GM19351 (cell line): ENCODE data around the gene PACRG.

Experiments used
- ATAC-seq: cut with Tn5 transposase; IDR thresholded peaks from one replicate; pipeline ENCODE4 v1.9.1; 2021; ENCODE audit warnings: mild to moderate bottlenecking, moderate library complexity; ENCODE audit not compliant: unreplicated experiment

PACRG gene

GRCh38 chr6:163340201-163340887, 612.6 kb downstream of the PACRG start:
- ATAC-seq = no peak

GRCh38 chr6:163341224-163342061, 613.7 kb downstream of the PACRG start:
- no peak for ATAC-seq

GRCh38 chr6:163342571-163343539, 615.1 kb downstream of the PACRG start:
- no peak for ATAC-seq

- ATAC-seq = no peak
These were observed 615.8 kb downstream of the PACRG start for GRCh38 chr6:163343609-163344008.

GRCh38 chr6:163344411-163344810, 616.6 kb downstream of the PACRG start:
- ATAC-seq = no peak

GRCh38 chr6:163345931-163346330, 618.2 kb downstream of the PACRG start:
- no peak for ATAC-seq

- ATAC-seq = no peak
These were observed 618.8 kb downstream of the PACRG start for GRCh38 chr6:163346497-163346961.

- no peak for ATAC-seq
These were observed 619.3 kb downstream of the PACRG start for GRCh38 chr6:163347021-163347446.

- no peak for ATAC-seq
These were observed 621.3 kb downstream of the PACRG start for GRCh38 chr6:163348789-163349680.

- no peak for ATAC-seq
These were observed 621.9 kb downstream of the PACRG start for GRCh38 chr6:163349696-163350095.

- ATAC-seq = no peak
These were observed 623.2 kb downstream of the PACRG start for GRCh38 chr6:163351013-163351412.

GRCh38 chr6:163352011-163352685, 624.4 kb downstream of the PACRG start:
- no peak for ATAC-seq

- no peak for ATAC-seq
These were observed 625.2 kb downstream of the PACRG start for GRCh38 chr6:163352966-163353365.

- ATAC-seq = no peak
These were observed 626.3 kb downstream of the PACRG start for GRCh38 chr6:163354085-163354484.

- ATAC-seq = peak; percentile 81
These were observed 627.1 kb downstream of the PACRG start for GRCh38 chr6:163354761-163355425.

GRCh38 chr6:163355426-163355991, 627.7 kb downstream of the PACRG start:
- ATAC-seq = peak; percentile 49

- ATAC-seq = no peak
These were observed 628.5 kb downstream of the PACRG start for GRCh38 chr6:163356324-163356723.

- no peak for ATAC-seq
These were observed 629.0 kb downstream of the PACRG start for GRCh38 chr6:163356743-163357142.
